Endothelial cell (in vitro differentiated cells): Measurements from ENCODE around the gene SCNN1A. TPM values are rescaled to one million over a fixed set of nuclear protein-coding genes. Genes with fewer than 3 reads are reported as not detected.
A peak's percentile ranks its signal among the peaks of the same experiment; 100 is the strongest.

ENCODE experiments used
- DNase-seq: peaks from one replicate; pipeline ENCODE4 v3.0.0; 2021; ENCODE audit warnings: low spot score
- H3K27ac Mint-ChIP-seq: one replicate; pipeline ENCODE4 v1.8.0; 2021; ENCODE audit warnings: mixed read lengths, inconsistent platforms; ENCODE audit not compliant: unreplicated experiment
- H3K27me3 Mint-ChIP-seq: one replicate; pipeline ENCODE4 v1.8.0; 2021; ENCODE audit warnings: mild to moderate bottlenecking, moderate library complexity, mixed read lengths, inconsistent platforms; ENCODE audit not compliant: unreplicated experiment
- H3K36me3 Mint-ChIP-seq: one replicate; pipeline ENCODE4 v1.8.0; 2021; ENCODE audit warnings: mild to moderate bottlenecking, low read depth, mixed read lengths, inconsistent platforms; ENCODE audit not compliant: unreplicated experiment
- H3K4me1 Mint-ChIP-seq: one replicate; pipeline ENCODE4 v1.8.0; 2021; ENCODE audit warnings: mild to moderate bottlenecking, mixed read lengths, inconsistent platforms; ENCODE audit not compliant: unreplicated experiment
- H3K4me3 Mint-ChIP-seq: one replicate; pipeline ENCODE4 v1.8.0; 2021; ENCODE audit warnings: mild to moderate bottlenecking, mixed read lengths, inconsistent platforms; ENCODE audit not compliant: unreplicated experiment
- H3K9me3 Mint-ChIP-seq: one replicate; pipeline ENCODE4 v1.8.0; 2021; ENCODE audit warnings: mixed read lengths, inconsistent platforms; ENCODE audit not compliant: unreplicated experiment
- total RNA-seq: library from RNA; stranded (reverse); fragmentation: NEBNext Ultra II Directional; extraction: Animal tissue kit (Norgen Biotek cat#: 25700); gene quantifications from one replicate; pipeline ENCODE4 v1.2.1, GENCODE V29; 2021; ENCODE audit not compliant: unreplicated experiment
- TF ChIP-seq, protein P1 (sequence below): fragments of 200-600 bp; sonication (generic); IDR thresholded peaks from one replicate; pipeline ENCODE4 v1.5.0; 2021; ENCODE audit warnings: antibody characterized with exemption; ENCODE audit not compliant: unreplicated experiment

SCNN1A gene
- total RNA-seq, 1 donor from 2014 or later = 2.2 TPM

DNA sequence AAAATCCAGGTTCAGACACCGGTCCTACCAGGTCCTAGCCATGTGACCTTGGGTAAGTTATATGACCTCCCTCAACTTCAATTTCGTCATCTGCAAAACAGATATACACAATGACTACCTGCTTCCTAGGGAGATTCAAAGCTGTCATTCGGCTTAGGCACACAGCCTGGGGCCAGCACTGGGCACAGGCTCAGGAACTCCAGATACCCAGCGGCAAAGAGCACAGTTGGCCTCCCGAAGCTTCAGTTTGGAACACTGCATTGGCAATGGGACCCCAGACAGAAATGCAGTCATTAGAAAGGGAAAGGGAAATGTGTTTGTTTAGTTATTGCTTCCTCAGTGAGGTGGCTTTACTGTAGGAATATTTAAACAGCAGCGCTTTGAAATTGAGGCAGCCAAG is 53.5 kb downstream of the SCNN1A start:
- DNase-seq = no peak
- TF ChIP-seq, protein P1, sequence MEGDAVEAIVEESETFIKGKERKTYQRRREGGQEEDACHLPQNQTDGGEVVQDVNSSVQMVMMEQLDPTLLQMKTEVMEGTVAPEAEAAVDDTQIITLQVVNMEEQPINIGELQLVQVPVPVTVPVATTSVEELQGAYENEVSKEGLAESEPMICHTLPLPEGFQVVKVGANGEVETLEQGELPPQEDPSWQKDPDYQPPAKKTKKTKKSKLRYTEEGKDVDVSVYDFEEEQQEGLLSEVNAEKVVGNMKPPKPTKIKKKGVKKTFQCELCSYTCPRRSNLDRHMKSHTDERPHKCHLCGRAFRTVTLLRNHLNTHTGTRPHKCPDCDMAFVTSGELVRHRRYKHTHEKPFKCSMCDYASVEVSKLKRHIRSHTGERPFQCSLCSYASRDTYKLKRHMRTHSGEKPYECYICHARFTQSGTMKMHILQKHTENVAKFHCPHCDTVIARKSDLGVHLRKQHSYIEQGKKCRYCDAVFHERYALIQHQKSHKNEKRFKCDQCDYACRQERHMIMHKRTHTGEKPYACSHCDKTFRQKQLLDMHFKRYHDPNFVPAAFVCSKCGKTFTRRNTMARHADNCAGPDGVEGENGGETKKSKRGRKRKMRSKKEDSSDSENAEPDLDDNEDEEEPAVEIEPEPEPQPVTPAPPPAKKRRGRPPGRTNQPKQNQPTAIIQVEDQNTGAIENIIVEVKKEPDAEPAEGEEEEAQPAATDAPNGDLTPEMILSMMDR = no peak
- no peaks in the 10 kb centered on the region for H3K9me3 Mint-ChIP-seq
- H3K27ac Mint-ChIP-seq = peak overlapping the region; percentile 98
- peaks cover 70% of the 10 kb centered on the region for H3K4me1 Mint-ChIP-seq
- no peak overlapping the region for H3K4me3 Mint-ChIP-seq
- peaks cover 21% of the 10 kb centered on the region for H3K27me3 Mint-ChIP-seq
- H3K36me3 Mint-ChIP-seq = peaks cover 12% of the 10 kb centered on the region

DNA sequence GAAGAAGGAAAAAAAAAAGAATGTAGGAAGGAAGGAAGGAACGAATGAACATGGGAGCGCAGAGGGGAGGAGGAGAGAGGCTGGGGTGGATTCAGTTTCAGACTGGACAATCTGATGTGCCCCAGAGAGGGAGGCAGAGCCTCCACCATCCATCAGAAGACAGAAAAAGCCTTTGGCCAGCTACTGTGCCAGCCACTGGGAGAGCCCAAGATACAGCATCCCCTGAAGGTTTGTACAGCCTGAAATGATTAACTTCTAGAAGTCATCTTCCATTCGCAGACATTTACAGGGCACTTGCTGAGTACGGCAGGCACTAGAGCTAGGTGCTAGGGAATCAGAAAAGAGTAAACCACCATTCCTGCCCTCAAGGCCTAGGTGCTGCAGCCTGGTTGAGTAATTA is 55.9 kb downstream of the SCNN1A start:
- Mint-ChIP-seq H3K4me3 (no peak overlapping the region), H3K27me3 (peaks cover 18% of the 10 kb centered on the region), H3K27ac (no peak overlapping the region), H3K36me3 (peaks cover 8% of the 10 kb centered on the region), H3K4me1 (peaks cover 48% of the 10 kb centered on the region), H3K9me3 (no peaks in the 10 kb centered on the region)
- TF ChIP-seq, protein P1 = no peak
- no peak for DNase-seq

DNA sequence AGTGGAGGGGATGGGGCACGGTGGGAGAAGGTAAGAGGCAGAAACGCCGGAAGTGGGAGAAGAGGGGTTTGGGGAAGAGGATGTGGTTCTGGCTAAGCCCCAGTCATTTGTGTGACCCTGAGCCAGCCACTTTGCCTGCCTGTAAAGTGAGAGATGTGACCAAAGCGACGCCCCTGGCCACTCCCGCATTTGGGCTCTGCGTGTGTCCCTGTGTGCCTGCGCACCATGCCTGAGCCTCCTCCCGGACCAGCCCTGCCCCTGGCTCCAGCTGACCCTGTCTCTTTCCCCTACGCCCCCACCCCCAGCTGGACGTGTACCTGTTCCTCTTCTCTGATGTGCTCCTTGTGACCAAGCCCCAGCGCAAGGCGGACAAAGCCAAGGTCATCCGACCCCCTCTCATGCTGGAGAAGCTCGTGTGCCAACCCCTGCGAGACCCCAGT is 56.9 kb downstream of the SCNN1A start:
- no peaks in the 10 kb centered on the region for H3K9me3 Mint-ChIP-seq
- H3K27ac Mint-ChIP-seq = peak overlapping the region; percentile 24
- peaks cover 40% of the 10 kb centered on the region for H3K4me1 Mint-ChIP-seq

DNA sequence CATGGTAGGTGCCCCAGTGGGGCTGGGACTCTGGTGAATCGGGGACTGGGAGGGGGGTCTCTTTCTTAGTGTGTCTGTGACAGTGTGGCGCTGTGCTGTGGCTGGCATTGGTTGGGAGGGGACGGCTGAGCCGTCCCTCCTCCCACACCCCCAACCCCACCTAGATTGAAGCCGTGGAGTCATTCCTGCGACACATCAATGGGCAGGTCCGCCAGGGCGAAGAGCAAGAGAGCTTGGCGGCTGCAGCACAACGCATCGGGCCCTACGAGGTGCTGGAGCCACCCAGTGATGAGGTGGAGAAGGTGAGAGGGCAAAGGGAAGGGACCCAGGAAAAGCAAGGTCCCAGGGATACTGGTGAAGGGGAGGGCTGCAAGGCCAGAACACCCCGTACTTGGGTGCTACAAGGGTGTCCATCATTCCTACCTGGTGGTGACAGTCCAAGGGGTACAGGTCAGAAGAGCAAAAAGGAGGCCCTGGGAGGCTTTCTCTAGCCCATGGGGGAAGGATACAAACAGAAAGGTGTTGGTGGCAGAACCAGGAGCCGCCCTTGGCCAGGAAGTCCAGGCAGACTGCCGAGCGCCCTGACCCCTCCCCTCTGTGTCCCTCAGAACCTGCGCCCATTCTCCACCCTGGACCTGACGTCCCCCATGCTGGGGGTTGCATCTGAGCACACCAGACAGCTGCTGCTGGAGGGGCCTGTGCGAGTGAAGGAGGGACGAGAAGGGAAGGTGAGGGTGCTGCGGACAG is 57.5 kb downstream of the SCNN1A start:
- Mint-ChIP-seq H3K36me3 (peaks cover 8% of the 10 kb centered on the region), H3K27me3 (peaks cover 14% of the 10 kb centered on the region), H3K27ac (no peak overlapping the region), H3K4me1 (peaks cover 34% of the 10 kb centered on the region), H3K4me3 (peak overlapping the region; percentile 47), H3K9me3 (no peaks in the 10 kb centered on the region)
- no peak for DNase-seq
- TF ChIP-seq, protein P1 = no peak

More for the DNA sequence above, 56.9 kb downstream of the SCNN1A start:
- DNase-seq = no peak
- peaks cover 16% of the 10 kb centered on the region for H3K27me3 Mint-ChIP-seq
- peaks cover 8% of the 10 kb centered on the region for H3K36me3 Mint-ChIP-seq
- TF ChIP-seq, protein P1 = no peak
- no peak overlapping the region for H3K4me3 Mint-ChIP-seq

DNA sequence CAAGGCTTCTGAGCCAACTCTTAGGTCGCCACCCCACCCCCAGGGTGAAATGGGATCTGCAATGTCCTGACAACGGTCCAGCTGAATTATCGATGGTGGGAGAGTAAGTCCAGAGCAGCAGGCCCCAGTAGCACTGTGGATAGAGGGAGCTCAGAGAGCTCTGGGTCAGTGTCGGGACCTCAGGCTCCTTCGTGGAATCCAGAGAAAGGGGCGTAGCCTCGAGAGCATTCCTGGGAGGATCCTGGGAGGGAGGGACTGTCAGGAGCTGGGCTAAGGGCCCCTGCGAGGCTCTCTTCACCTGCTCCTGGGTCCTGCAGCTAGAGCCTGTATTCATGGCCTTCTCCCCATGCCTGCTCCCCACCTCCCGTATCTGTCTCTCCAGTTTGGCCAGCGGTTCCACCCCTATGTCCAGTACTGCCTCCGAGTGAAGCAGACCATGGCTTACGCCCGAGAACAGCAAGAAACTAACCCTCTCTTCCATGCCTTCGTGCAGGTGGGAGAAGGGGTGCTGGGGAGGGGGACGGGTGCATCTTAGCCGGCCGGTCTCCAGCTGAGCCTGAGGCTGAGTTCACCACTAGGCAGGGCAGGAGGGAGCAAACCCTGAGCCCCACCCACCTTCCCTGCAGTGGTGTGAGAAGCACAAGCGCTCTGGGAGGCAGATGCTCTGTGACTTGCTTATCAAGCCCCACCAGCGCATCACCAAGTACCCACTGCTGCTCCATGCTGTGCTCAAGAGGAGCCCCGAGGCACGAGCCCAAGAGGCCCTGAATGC is 58.3 kb downstream of the SCNN1A start:
- no peak overlapping the region for H3K4me3 Mint-ChIP-seq
- TF ChIP-seq, protein P1 = no peak
- no peak overlapping the region for H3K27ac Mint-ChIP-seq
- peaks cover 8% of the 10 kb centered on the region for H3K36me3 Mint-ChIP-seq
- no peak for DNase-seq
- no peaks in the 10 kb centered on the region for H3K9me3 Mint-ChIP-seq
- H3K27me3 Mint-ChIP-seq = peaks cover 13% of the 10 kb centered on the region
- H3K4me1 Mint-ChIP-seq = peaks cover 28% of the 10 kb centered on the region
